H1 (cell line): ENCODE results near the gene B3GNT2. TPM values are rescaled to one million over a fixed set of nuclear protein-coding genes. Genes with fewer than 3 reads are reported as not detected.

Source experiments
- CTCF ChIA-PET: fragments of 300-600 bp; sonication (Branson Sonifier 250); formaldehyde crosslinking; loops from one replicate; lab custom pipeline; 2021; ENCODE audit not compliant: partially characterized antibody; lab: Charles Lee
- POLR2A ChIA-PET: fragments of 300-600 bp; sonication (Branson Sonifier 250); formaldehyde crosslinking; loops from one replicate; lab custom pipeline; 2021; ENCODE audit warnings: inconsistent platforms; ENCODE audit not compliant: partially characterized antibody; lab: Charles Lee
- DNase-seq, 2 experiments: peaks; one replicate each; pipeline versions ENCODE4 v3.0.0 to v3.0.0-alpha.2; 2010 to 2022; ENCODE audit warnings: low spot score in 2 of 2, low read depth in 1 of 2, mixed read lengths in 1 of 2
- FAIRE-seq: peaks from 2 replicates; lab custom pipeline; 2011; peaks lifted over from hg19 to GRCh38; lab: Jason Lieb, UNC
- H2AFZ ChIP-seq: 2 replicates; pipeline ENCODE4 v1.8.1; 2012; ENCODE audit warnings: low read length, inconsistent platforms
- H2AK5ac ChIP-seq: 2 replicates; pipeline ENCODE4 v1.6.1; 2013; ENCODE audit warnings: low read depth, low read length
- H2BK120ac ChIP-seq: replicated peaks from 2 replicates; pipeline ENCODE3; 2013; ENCODE audit warnings: low read depth, low read length, inconsistent platforms
- H2BK12ac ChIP-seq: 2 replicates; pipeline ENCODE4 v1.6.1; 2013; ENCODE audit warnings: low read depth, low read length
- H2BK15ac ChIP-seq: 2 replicates; pipeline ENCODE4 v1.6.1; 2013; ENCODE audit warnings: low read length
- H2BK20ac ChIP-seq: 2 replicates; pipeline ENCODE4 v1.6.1; 2013; ENCODE audit warnings: low read length
- H2BK5ac ChIP-seq: 2 replicates; pipeline ENCODE4 v1.6.1; 2013; ENCODE audit warnings: low read depth, low read length
- H3K14ac ChIP-seq: 2 replicates; pipeline ENCODE4 v1.6.1; 2013; ENCODE audit warnings: inconsistent platforms; ENCODE audit not compliant: insufficient read length
- H3K18ac ChIP-seq: 2 replicates; pipeline ENCODE4 v1.6.1; 2013; ENCODE audit warnings: low read length; ENCODE audit errors: extremely low read depth
- H3K23ac ChIP-seq: 2 replicates; pipeline ENCODE4 v1.6.1; 2013; ENCODE audit warnings: inconsistent platforms; ENCODE audit not compliant: insufficient read length
- H3K23me2 ChIP-seq: 2 replicates; pipeline ENCODE4 v1.6.1; 2013; ENCODE audit warnings: low read depth, low read length
- H3K27ac ChIP-seq: 2 replicates; pipeline ENCODE4 v1.6.1; 2011; ENCODE audit warnings: low read depth, low read length, inconsistent platforms
- H3K27me3 ChIP-seq, 4 experiments: replicated peaks in 1 of 4; 1 replicate in 1 of 4; 2 replicates in 3 of 4; pipeline versions ENCODE4 v1.6.1 to v1.8.1; 2011 to 2013; ENCODE audit warnings: low read length in 3 of 4, mild to moderate bottlenecking in 3 of 4, inconsistent platforms in 2 of 4, mixed read lengths in 2 of 4, moderate library complexity in 1 of 4; ENCODE audit not compliant: control insufficient read depth in 3 of 4, insufficient read depth in 3 of 4; ENCODE audit errors: extremely low read depth in 1 of 4
- H3K36me3 ChIP-seq, 4 experiments: 2 replicates each; pipeline versions ENCODE4 v1.6.1 to v1.8.1; 2011 to 2013; ENCODE audit warnings: mild to moderate bottlenecking in 4 of 4, low read length in 3 of 4, moderate library complexity in 2 of 4, control low read depth in 1 of 4, inconsistent platforms in 1 of 4; ENCODE audit not compliant: insufficient read depth in 4 of 4, control insufficient read depth in 2 of 4
- H3K4ac ChIP-seq: replicated peaks from 2 replicates; pipeline ENCODE3; 2013; ENCODE audit warnings: low read length, low read depth, mixed read lengths, inconsistent platforms; ENCODE audit not compliant: insufficient read length
- H3K4me1 ChIP-seq, 4 experiments: replicated peaks in 1 of 4; 1 replicate in 1 of 4; 2 replicates in 3 of 4; pipeline versions ENCODE4 v1.6.1 to v1.8.1; 2011 to 2013; ENCODE audit warnings: low read length in 3 of 4, inconsistent platforms in 2 of 4, mixed read lengths in 1 of 4; ENCODE audit not compliant: insufficient read depth in 4 of 4, control insufficient read depth in 3 of 4
- H3K4me2 ChIP-seq, 2 experiments: 2 replicates each; pipeline versions ENCODE4 v1.6.1 to v1.8.1; 2011 to 2013; ENCODE audit warnings: low read depth in 2 of 2, low read length in 2 of 2, control low read depth in 1 of 2, inconsistent platforms in 1 of 2, mild to moderate bottlenecking in 1 of 2; ENCODE audit not compliant: insufficient read depth in 1 of 2
- H3K4me3 ChIP-seq, 4 experiments: fragments of 200-600, 300-600 bp in 1 of 4; sonication (generic), shearing (Covaris generic), sonication (Bioruptor Twin) in 1 of 4; 2 replicates each; pipeline versions ENCODE4 v1.5.1 to v1.8.1; 2011 to 2016; ENCODE audit warnings: low read length in 4 of 4, low read depth in 3 of 4, control low read depth in 2 of 4, inconsistent platforms in 2 of 4, mild to moderate bottlenecking in 2 of 4, mixed read lengths in 1 of 4, moderate library complexity in 1 of 4; ENCODE audit not compliant: insufficient read depth in 2 of 4; ENCODE audit errors: extremely low read depth in 1 of 4
- H3K56ac ChIP-seq: replicated peaks from 2 replicates; pipeline ENCODE3; 2013; ENCODE audit warnings: low read depth, mild to moderate bottlenecking, mixed read lengths, low read length, inconsistent platforms; ENCODE audit not compliant: insufficient read length
- H3K79me1 ChIP-seq: 2 replicates; pipeline ENCODE4 v1.6.1; 2013; ENCODE audit warnings: low read depth, low read length, control low read depth
- H3K79me2 ChIP-seq, 2 experiments: 2 replicates each; pipeline versions ENCODE4 v1.6.1 to v1.8.1; 2012 to 2013; ENCODE audit warnings: low read length in 2 of 2, mild to moderate bottlenecking in 2 of 2, inconsistent platforms in 1 of 2; ENCODE audit not compliant: insufficient read depth in 2 of 2, control insufficient read depth in 1 of 2
- H3K9ac ChIP-seq, 4 experiments: replicated peaks in 1 of 4; 1 replicate in 1 of 4; 2 replicates in 3 of 4; pipeline versions ENCODE4 v1.6.1 to v1.8.1; 2011 to 2013; ENCODE audit warnings: low read depth in 3 of 4, low read length in 3 of 4, control low read depth in 2 of 4, mild to moderate bottlenecking in 2 of 4, moderate library complexity in 2 of 4, inconsistent platforms in 1 of 4; ENCODE audit errors: extremely low read depth in 1 of 4
- H3K9me3 ChIP-seq, 2 experiments: 2 replicates each; pipeline versions ENCODE4 v1.6.1 to v1.8.1; 2012 to 2013; ENCODE audit warnings: mild to moderate bottlenecking in 2 of 2, moderate library complexity in 2 of 2, control low read depth in 1 of 2, inconsistent platforms in 1 of 2, low read depth in 1 of 2, low read length in 1 of 2, mixed read lengths in 1 of 2; ENCODE audit not compliant: insufficient read depth in 2 of 2
- H4K20me1 ChIP-seq, 2 experiments: replicated peaks in 1 of 2; 2 replicates each; pipeline versions ENCODE3 to v1.8.1; 2011 to 2013; ENCODE audit warnings: inconsistent platforms in 2 of 2, low read length in 2 of 2, mild to moderate bottlenecking in 1 of 2; ENCODE audit not compliant: insufficient read depth in 2 of 2, control insufficient read depth in 1 of 2
- H4K5ac ChIP-seq: 2 replicates; pipeline ENCODE4 v1.6.1; 2013; ENCODE audit warnings: low read length, low read depth, mixed read lengths, inconsistent platforms; ENCODE audit not compliant: insufficient read length
- H4K8ac ChIP-seq: 2 replicates; pipeline ENCODE4 v1.8.0; 2013; ENCODE audit warnings: mild to moderate bottlenecking, moderate library complexity, low read length, inconsistent platforms; ENCODE audit not compliant: insufficient read depth; ENCODE audit errors: extremely low read depth
- H4K91ac ChIP-seq: replicated peaks from 2 replicates; pipeline ENCODE3; 2013; ENCODE audit warnings: low read length, mixed read lengths, inconsistent platforms; ENCODE audit not compliant: insufficient read length
- CBX5 ChIP-seq: fragments of 300-800, 300-1000 bp; sonication (generic); IDR thresholded peaks from 2 replicates; pipeline ENCODE4 v1.7.1; 2016; ENCODE audit warnings: antibody characterized with exemption, low read length, low read depth
- HDAC6 ChIP-seq: IDR thresholded peaks from one replicate; pipeline ENCODE4 v1.7.1; 2012; ENCODE audit warnings: low read depth, mild to moderate bottlenecking, inconsistent platforms, low read length, moderate library complexity
- JUN ChIP-seq: IDR thresholded peaks from 2 replicates; pipeline ENCODE4 v1.6.1; 2011; ENCODE audit warnings: low read depth, mild to moderate bottlenecking, improper control_type of control experiment, low read length
- POLR2AphosphoS5 ChIP-seq: IDR thresholded peaks from 2 replicates; pipeline ENCODE4 v1.6.1; 2011; ENCODE audit warnings: low read depth, low read length
- RBBP5 ChIP-seq: IDR thresholded peaks from 2 replicates; pipeline ENCODE4 v1.7.1; 2012; ENCODE audit warnings: low read depth, mild to moderate bottlenecking, inconsistent platforms, low read length, moderate library complexity, borderline replicate concordance
- TAF7 ChIP-seq: optimal IDR thresholded peaks from 2 replicates; pipeline ENCODE3; 2011; ENCODE audit warnings: low read depth, mild to moderate bottlenecking, inconsistent platforms, low read length, moderate library complexity, borderline replicate concordance
- TBP ChIP-seq: IDR thresholded peaks from 2 replicates; pipeline ENCODE4 v1.6.1; 2011; ENCODE audit warnings: low read depth, low read length, improper control_type of control experiment
- TEAD4 ChIP-seq: IDR thresholded peaks from 2 replicates; pipeline ENCODE4 v1.6.1; 2012; ENCODE audit warnings: low read depth, low read length, inconsistent platforms, mixed read lengths
- WGBS, 2 experiments: shearing (Covaris generic) in 1 of 2; methylation state at CpG; one replicate each; pipeline versions ENCODE4 v1.1.6 to v1.1.7; 2013 to 2015; ENCODE audit warnings: low lambda C conversion rate in 2 of 2, mixed read lengths in 2 of 2, inconsistent platforms in 1 of 2, low coverage in 1 of 2, missing lambda C conversion rate in 1 of 2; ENCODE audit not compliant: insufficient replicate concordance in 2 of 2, insufficient coverage in 1 of 2, insufficient read length in 1 of 2; ENCODE audit errors: extremely low coverage in 1 of 2, missing lambda C conversion rate in 1 of 2; 5-methylcytosine and 5-hydroxymethylcytosine counted together
- polyA plus RNA-seq, 7 experiments: library from polyadenylated mRNA; depleted of rRNA in 3 of 7; stranded (reverse) in 5 of 7; unstranded in 2 of 7; fragments of >200 nt in 5 of 7; fragments of 200-250 nt in 2 of 7; gene quantifications; 1 replicate in 5 of 7; 2 replicates in 1 of 7; 4 replicates in 1 of 7; pipeline versions ENCODE4 v1.2.1 to v1.2.3, GENCODE V29; 2011 to 2013; ENCODE audit warnings: missing spikeins in 2 of 7, mixed read lengths in 2 of 7
- total RNA-seq: library from RNA; stranded (reverse); fragmentation: NEBNext Ultra II Directional; extraction: Animal tissue kit (Norgen Biotek cat#: 25700); gene quantifications from 2 replicates; pipeline ENCODE4 v1.2.1, GENCODE V29; 2021

Gene B3GNT2
- total and polyA plus RNA-seq, 2 of the 8 experiments (the other 6 are each of a cell fraction or from before 2014, with no cell fraction given) = 20.1 to 40.8 TPM

GRCh38 chr2:62224976-62225375, 29.1 kb downstream of the B3GNT2 start:
- FAIRE-seq = no peak
- H3K18ac ChIP-seq = no peak overlapping the region
- H3K9ac ChIP-seq = no peak overlapping the region
- H3K14ac ChIP-seq = no peak overlapping the region
- H3K27ac ChIP-seq = no peak overlapping the region
- H4K8ac ChIP-seq = no peak overlapping the region
- TF ChIP-seq TEAD4 (no peak), TAF7 (no peak), RBBP5 (no peak), TBP (no peak), CBX5 (no peak), JUN (no peak), POLR2AphosphoS5 (no peak), HDAC6 (no peak)
- H3K23me2 ChIP-seq = no peaks in the 10 kb centered on the region
- H2BK5ac ChIP-seq = no peak overlapping the region
- no peak overlapping the region for H3K56ac ChIP-seq
- peaks cover 2% of the 10 kb centered on the region; the same call in 1 of the 2 replicates for H3K79me1 ChIP-seq
- H2BK120ac ChIP-seq = no peak overlapping the region
- no peak overlapping the region for H2AFZ ChIP-seq
- no peak overlapping the region for H2BK20ac ChIP-seq
- no peak overlapping the region for H3K4me2 ChIP-seq
- H3K4me3 ChIP-seq = no peak overlapping the region
- peaks cover 3 to 45% (median 13%) of the 10 kb centered on the region in 4 experiments; a peak in 5 of 8 replicates for H3K36me3 ChIP-seq
- no peak overlapping the region for H2AK5ac ChIP-seq
- peaks cover 0 to 5% of the 10 kb centered on the region in 2 experiments for H4K20me1 ChIP-seq
- no peak overlapping the region for H2BK15ac ChIP-seq
- no peaks in the 10 kb centered on the region for H3K4me1 ChIP-seq
- H3K27me3 ChIP-seq = no peaks in the 10 kb centered on the region
- ChIA-PET CTCF (interaction anchor here (1.2 kb wide), 1 partner anchor 33 kb away, joined by 3 read pairs; no protein-coding TSS in a partner anchor), POLR2A (interaction anchor here (0.5 kb wide), 1 partner anchor 1089 kb away, joined by 3 read pairs; no protein-coding TSS in a partner anchor)
- DNase-seq = no peak
- H3K23ac ChIP-seq = no peak overlapping the region
- H2BK12ac ChIP-seq = no peak overlapping the region
- 92% methylated on average over 1 of the region's 1 CpG; no CpG with 5 or more reads in 1 of the 2 experiments for WGBS, 2 experiments
- no peak overlapping the region for H3K4ac ChIP-seq
- H3K79me2 ChIP-seq = peaks cover 6 to 68% of the 10 kb centered on the region in 2 experiments; a peak in 3 of 4 replicates
- H3K9me3 ChIP-seq = no peaks in the 10 kb centered on the region
- H4K5ac ChIP-seq = no peak overlapping the region
- no peak overlapping the region for H4K91ac ChIP-seq
